K562 (cell line): ENCODE data around the gene SORCS2. TPM values are rescaled to one million over a fixed set of nuclear protein-coding genes. Genes with fewer than 3 reads are reported as not detected.

Source experiments
- CAMTA2 ChIP-seq: fragments of 250-450 bp; sonication (Bioruptor Pico); conservative IDR thresholded peaks from 2 replicates; pipeline ENCODE4 v1.5.1; 2022
- ESRRA ChIP-seq: fragments of 450-650 bp; IDR thresholded peaks from 2 replicates; pipeline ENCODE4 v1.6.1; 2014; ENCODE audit warnings: low read depth, mild to moderate bottlenecking, moderate library complexity, borderline replicate concordance
- HOXB6 ChIP-seq: fragments of 250-450 bp; sonication (Bioruptor Pico); IDR thresholded peaks from 2 replicates; pipeline ENCODE4 v1.5.1; 2022; ENCODE audit warnings: mild to moderate bottlenecking, borderline replicate concordance
- IRF2 ChIP-seq: sonication (generic); formaldehyde crosslinking; IDR thresholded peaks from 2 replicates; pipeline ENCODE4 v1.8.1; 2022; ENCODE audit warnings: mild to moderate bottlenecking, missing genetic modification reagents
- MNT ChIP-seq, 2 experiments: fragments of 450-650 bp; conservative IDR thresholded peaks; 2 replicates each; pipeline ENCODE4 v1.6.1; 2017; ENCODE audit warnings: mild to moderate bottlenecking in 2 of 2, moderate library complexity in 2 of 2
- POLR2AphosphoS5 ChIP-seq: IDR thresholded peaks from 2 replicates; pipeline ENCODE4 v1.6.1; 2011; ENCODE audit warnings: mild to moderate bottlenecking, low read depth, low read length, moderate library complexity; ENCODE audit not compliant: control insufficient read depth, insufficient read depth
- SMAD3 ChIP-seq: fragments of 450-650 bp; formaldehyde crosslinking; conservative IDR thresholded peaks from 2 replicates; pipeline ENCODE4 v1.4.0; 2020; ENCODE audit warnings: mild to moderate bottlenecking
- TFAM ChIP-seq: fragments of 250-450 bp; sonication (Bioruptor Pico); conservative IDR thresholded peaks from 2 replicates; pipeline ENCODE4 v1.5.0; 2021; ENCODE audit warnings: mild to moderate bottlenecking, moderate library complexity
- ZBTB11 ChIP-seq, 3 experiments: fragments of 200-800 bp in 1 of 3; fragments of 250-450 bp in 1 of 3; fragments of 450-650 bp in 1 of 3; sonication (Bioruptor Pico) in 1 of 3; sonication (Bioruptor generic) in 1 of 3; formaldehyde crosslinking in 1 of 3; IDR thresholded peaks; 2 replicates each; pipeline versions ENCODE4 v1.6.1 to v1.8.0; 2016 to 2022; ENCODE audit warnings: mild to moderate bottlenecking in 2 of 3, missing genetic modification characterization in 2 of 3, missing compliant biosample characterization in 1 of 3, moderate library complexity in 1 of 3
- ZNF3 ChIP-seq: fragments of 250-450 bp; sonication (Bioruptor Pico); IDR thresholded peaks from 2 replicates; pipeline ENCODE4 v1.5.0; 2021; ENCODE audit warnings: mild to moderate bottlenecking, moderate library complexity
- polyA plus RNA-seq, 8 experiments: library from polyadenylated mRNA; depleted of rRNA in 4 of 8; stranded (reverse) in 5 of 8; unstranded in 3 of 8; fragments of >200 nt; fragmentation: Nextera tagmentation in 2 of 8; fragmentation: Illumina TruSeq in 1 of 8; extraction: Ambion mirVana in 2 of 8; extraction: Trizol in 1 of 8; gene quantifications; 2 replicates each; pipeline versions ENCODE4 v1.2.1 to v1.2.3, GENCODE V29; 2011 to 2014; ENCODE audit warnings: inconsistent platforms in 1 of 8, missing spikeins in 1 of 8
- total RNA-seq, 7 experiments: library from RNA; depleted of rRNA in 6 of 7; stranded (reverse); fragments of >200 nt in 6 of 7; fragmentation: Illumina TruSeq in 2 of 7; extraction: Trizol in 2 of 7; gene quantifications; 2 replicates each; pipeline versions ENCODE4 v1.2.1 to v1.2.3, GENCODE V29; 2011 to 2021; ENCODE audit warnings: low replicate concordance in 1 of 7
- TF ChIP-seq, protein P1 (sequence below): fragments of 200-800 bp; sonication (Bioruptor generic); IDR thresholded peaks from 2 replicates; pipeline ENCODE4 v1.6.1; 2017; ENCODE audit warnings: missing genetic modification characterization, missing compliant biosample characterization
- TF ChIP-seq, protein P2 (sequence below), 2 experiments: fragments of 450-650 bp in 1 of 2; sonication (generic) in 1 of 2; formaldehyde crosslinking; conservative IDR thresholded peaks; 2 replicates each; pipeline versions ENCODE4 v1.4.0 to v1.8.1; 2020 to 2022; ENCODE audit warnings: mild to moderate bottlenecking in 1 of 2, missing genetic modification reagents in 1 of 2
- TF ChIP-seq, protein P3 (sequence below): fragments of 450-650 bp; conservative IDR thresholded peaks from 2 replicates; pipeline ENCODE4 v1.6.1; 2016; ENCODE audit warnings: missing genetic modification characterization, low read depth, mild to moderate bottlenecking, missing compliant biosample characterization, moderate library complexity
- TF ChIP-seq, protein P4 (sequence below): sonication (generic); formaldehyde crosslinking; IDR thresholded peaks from 2 replicates; pipeline ENCODE4 v1.8.0; 2022; ENCODE audit warnings: mild to moderate bottlenecking, missing genetic modification reagents, borderline replicate concordance

SORCS2 gene
- total and polyA plus RNA-seq, 9 of the 15 experiments (the other 6 are each of a cell fraction or from before 2014, with no cell fraction given), result not detected

GRCh38 chr4:7649741-7650531, 457.6 kb downstream of the SORCS2 start (continued):
- no peak for TF ChIP-seq ZBTB11 (CRISPR knock-in tag; IDR thresholded peaks at IDR 0.05)
- TF ChIP-seq ESRRA, result 0 out of 2 replicates have a peak, but pooled peaks have one; percentile 29
- TF ChIP-seq HOXB6 (CRISPR knock-in tag), result no peak
- TF ChIP-seq MNT (conservative IDR thresholded peaks at IDR 0.05), result 0 out of 4 replicates have a peak, but pooled peaks of 1 of the 2 experiments have one; percentile 27
- TF ChIP-seq, protein P1, sequence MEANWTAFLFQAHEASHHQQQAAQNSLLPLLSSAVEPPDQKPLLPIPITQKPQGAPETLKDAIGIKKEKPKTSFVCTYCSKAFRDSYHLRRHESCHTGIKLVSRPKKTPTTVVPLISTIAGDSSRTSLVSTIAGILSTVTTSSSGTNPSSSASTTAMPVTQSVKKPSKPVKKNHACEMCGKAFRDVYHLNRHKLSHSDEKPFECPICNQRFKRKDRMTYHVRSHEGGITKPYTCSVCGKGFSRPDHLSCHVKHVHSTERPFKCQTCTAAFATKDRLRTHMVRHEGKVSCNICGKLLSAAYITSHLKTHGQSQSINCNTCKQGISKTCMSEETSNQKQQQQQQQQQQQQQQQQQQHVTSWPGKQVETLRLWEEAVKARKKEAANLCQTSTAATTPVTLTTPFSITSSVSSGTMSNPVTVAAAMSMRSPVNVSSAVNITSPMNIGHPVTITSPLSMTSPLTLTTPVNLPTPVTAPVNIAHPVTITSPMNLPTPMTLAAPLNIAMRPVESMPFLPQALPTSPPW, result peak; percentile 11; the same call in 1 of the 2 replicates
- TF ChIP-seq TFAM (CRISPR knock-in tag), result no peak
- TF ChIP-seq, protein P2, sequence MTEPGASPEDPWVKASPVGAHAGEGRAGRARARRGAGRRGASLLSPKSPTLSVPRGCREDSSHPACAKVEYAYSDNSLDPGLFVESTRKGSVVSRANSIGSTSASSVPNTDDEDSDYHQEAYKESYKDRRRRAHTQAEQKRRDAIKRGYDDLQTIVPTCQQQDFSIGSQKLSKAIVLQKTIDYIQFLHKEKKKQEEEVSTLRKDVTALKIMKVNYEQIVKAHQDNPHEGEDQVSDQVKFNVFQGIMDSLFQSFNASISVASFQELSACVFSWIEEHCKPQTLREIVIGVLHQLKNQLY (CRISPR knock-in tag; conservative IDR thresholded peaks at IDR 0.05), result no peak
- TF ChIP-seq, protein P3, sequence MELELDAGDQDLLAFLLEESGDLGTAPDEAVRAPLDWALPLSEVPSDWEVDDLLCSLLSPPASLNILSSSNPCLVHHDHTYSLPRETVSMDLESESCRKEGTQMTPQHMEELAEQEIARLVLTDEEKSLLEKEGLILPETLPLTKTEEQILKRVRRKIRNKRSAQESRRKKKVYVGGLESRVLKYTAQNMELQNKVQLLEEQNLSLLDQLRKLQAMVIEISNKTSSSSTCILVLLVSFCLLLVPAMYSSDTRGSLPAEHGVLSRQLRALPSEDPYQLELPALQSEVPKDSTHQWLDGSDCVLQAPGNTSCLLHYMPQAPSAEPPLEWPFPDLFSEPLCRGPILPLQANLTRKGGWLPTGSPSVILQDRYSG (tag), result no peak
- no peak for TF ChIP-seq SMAD3 (CRISPR knock-in tag)
- no peak for TF ChIP-seq ZNF3 (CRISPR knock-in tag)
- TF ChIP-seq IRF2, result 0 out of 2 replicates have a peak, but pooled peaks have one; percentile 23
- no peak for TF ChIP-seq CAMTA2 (CRISPR knock-in tag)
- TF ChIP-seq POLR2AphosphoS5, result no peak
- TF ChIP-seq, protein P4, sequence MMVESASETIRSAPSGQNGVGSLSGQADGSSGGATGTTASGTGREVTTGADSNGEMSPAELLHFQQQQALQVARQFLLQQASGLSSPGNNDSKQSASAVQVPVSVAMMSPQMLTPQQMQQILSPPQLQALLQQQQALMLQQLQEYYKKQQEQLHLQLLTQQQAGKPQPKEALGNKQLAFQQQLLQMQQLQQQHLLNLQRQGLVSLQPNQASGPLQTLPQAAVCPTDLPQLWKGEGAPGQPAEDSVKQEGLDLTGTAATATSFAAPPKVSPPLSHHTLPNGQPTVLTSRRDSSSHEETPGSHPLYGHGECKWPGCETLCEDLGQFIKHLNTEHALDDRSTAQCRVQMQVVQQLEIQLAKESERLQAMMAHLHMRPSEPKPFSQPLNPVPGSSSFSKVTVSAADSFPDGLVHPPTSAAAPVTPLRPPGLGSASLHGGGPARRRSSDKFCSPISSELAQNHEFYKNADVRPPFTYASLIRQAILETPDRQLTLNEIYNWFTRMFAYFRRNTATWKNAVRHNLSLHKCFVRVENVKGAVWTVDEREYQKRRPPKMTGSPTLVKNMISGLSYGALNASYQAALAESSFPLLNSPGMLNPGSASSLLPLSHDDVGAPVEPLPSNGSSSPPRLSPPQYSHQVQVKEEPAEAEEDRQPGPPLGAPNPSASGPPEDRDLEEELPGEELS (CRISPR knock-in tag), result peak; percentile 77; the same call in 1 of the 2 replicates
